ENCODE measurements around the gene ATP5F1D.

DNA sequence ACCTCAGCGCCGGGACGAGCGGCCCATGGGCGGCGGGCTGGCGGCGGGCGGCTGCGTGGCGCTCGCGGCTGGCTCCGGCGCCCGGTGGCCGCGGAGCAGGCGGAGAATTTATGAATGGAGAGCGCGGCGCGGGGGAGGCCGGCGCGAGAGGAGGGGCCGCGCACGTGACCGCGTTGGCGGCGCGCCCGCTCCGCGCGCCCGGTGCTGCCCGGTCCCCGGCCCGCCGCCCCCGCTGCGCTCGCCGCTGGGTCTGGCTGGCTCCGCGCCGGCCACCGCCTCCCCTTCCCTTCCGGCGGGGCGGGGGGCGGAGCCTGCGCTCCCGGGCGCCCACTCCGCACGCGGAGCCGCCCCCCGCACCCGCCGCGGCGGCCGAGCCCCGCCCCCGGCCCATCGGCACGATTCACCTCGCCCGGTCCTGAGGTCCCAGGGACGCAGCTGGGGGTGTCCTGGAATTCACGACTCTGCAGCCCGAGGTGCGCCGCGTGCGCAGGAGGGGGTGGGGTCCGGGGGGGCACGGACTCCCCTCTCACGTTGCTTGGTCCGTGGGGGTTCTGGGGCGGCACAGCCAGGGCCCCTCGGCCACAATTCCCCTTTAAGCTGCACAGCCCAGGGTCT is 3.7 kb upstream of the ATP5F1D start, which contains the start of gene CBARP:
- TF ChIP-seq CTCF (IDR thresholded peaks at IDR 0.05): no peak
- TF ChIP-seq POLR2AphosphoS5 (IDR thresholded peaks at IDR 0.05): no peak
- no peak for TF ChIP-seq EP300 (IDR thresholded peaks at IDR 0.05)
- no peak for TF ChIP-seq POLR2A (IDR thresholded peaks at IDR 0.05)

Data from suprapubic skin (tissue), 4 donors.